WI38 (cell line): ENCODE data around the gene SLC25A30.
"Not testable (repeated sequence)": the region's sequence is repeated elsewhere in the genome, so short reads cannot be mapped to it uniquely, and the experiment has no call there.

ENCODE experiments used
- H3K4me3 ChIP-seq: 2 replicates; pipeline ENCODE4 v1.5.1; 2011; ENCODE audit warnings: low read depth, mild to moderate bottlenecking, control low read depth, low read length
- CTCF ChIP-seq: IDR thresholded peaks from 2 replicates; pipeline ENCODE4 v1.5.1; 2012; ENCODE audit warnings: low read depth, mild to moderate bottlenecking, control low read depth, low read length

Gene SLC25A30

GRCh38 chr13:45388664-45389063 is 29.5 kb downstream of the SLC25A30 start:
- H3K4me3 ChIP-seq, result no peak overlapping the region
- TF ChIP-seq CTCF, result no peak

- H3K4me3 ChIP-seq, result not testable (repeated sequence)
These were observed 31.1 kb downstream of the SLC25A30 start for GRCh38 chr13:45386892-45387575.

DNA sequence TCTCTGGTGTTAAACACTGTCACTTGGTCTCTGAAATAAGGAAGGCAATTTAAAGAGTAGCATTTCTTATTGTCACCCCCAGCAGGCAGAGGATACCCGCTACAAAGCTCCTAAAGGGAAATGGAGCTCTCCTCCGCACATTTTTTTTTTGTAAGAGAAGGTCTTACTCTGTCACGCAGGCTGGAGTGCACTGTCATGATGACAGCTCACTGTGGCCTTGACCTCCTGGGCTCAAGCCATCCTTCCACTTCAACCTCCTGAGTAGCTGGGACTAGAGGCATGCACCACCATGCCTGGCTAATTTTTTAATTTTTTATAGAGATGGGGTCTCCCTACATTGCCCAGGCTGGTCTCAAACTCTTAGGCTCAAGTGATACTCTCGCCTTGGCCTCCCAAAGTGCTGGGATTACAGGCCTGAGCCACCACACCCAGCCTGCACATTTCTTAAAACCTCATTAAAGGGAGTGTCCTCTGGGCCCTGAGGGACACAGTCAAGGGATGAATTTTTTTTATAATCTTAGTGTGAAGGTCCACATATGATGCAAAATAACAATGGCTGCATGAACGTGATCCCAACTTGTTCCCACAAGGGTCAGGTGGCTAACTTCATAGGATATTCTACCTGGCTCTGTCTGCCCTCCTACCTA is 32.1 kb downstream of the SLC25A30 start:
- no peak overlapping the region for H3K4me3 ChIP-seq
- no peak for TF ChIP-seq CTCF

GRCh38 chr13:45385320-45385719 is 32.9 kb downstream of the SLC25A30 start:
- no peak for TF ChIP-seq CTCF
- no peak overlapping the region for H3K4me3 ChIP-seq

DNA sequence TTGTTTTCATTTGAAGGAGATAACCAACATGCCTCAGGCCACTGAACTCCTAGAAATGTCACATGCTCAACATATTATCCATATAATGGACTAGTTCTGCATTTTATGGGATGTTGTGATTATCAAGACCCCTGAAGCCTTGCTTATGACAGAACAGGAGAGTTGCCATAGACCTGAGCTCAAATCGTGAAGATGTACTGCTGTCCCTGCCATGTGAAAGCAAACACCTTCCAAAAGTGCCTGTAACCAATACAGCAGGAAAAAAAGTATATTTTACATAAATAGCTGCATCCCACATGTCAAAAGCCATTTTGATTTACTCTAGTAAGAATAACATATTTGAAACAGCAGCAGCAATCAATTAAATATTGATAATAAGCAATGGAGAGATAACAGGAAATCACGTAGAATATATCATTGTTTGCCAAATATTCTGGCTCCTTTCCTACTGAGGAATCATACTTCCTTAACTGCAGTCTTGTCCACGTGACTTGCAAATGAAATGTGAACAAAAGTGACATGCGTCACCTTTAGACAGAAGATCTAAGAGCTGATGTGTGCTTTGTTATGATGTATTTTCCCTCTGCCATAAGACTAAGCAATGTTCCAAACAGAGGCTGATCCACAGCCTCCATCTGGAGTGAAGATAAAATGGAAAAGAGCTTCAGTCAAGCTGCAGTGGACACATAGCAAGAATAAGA is 33.5 kb downstream of the SLC25A30 start:
- no peak for TF ChIP-seq CTCF
- no peak overlapping the region for H3K4me3 ChIP-seq

DNA sequence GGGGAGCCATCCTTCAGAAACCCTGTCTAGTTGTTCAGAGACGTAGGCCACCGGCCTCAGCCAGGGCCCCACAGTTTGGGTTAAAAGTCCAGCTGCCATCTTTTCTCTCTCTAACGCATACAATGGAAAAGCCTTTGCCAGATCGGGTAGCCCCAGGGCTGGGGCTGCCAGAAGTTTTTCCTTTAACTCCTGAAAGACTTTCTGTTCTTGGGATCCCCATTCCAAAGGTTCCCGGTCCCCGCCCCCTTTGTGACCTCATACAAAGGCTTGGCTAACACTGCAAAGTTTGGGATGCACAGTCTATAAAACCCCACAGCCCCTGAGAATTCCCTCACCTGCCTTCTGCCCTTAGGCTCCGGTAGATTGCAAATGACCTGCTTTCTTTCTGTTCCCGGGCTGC is 35.4 kb downstream of the SLC25A30 start:
- not testable (repeated sequence) for H3K4me3 ChIP-seq

DNA sequence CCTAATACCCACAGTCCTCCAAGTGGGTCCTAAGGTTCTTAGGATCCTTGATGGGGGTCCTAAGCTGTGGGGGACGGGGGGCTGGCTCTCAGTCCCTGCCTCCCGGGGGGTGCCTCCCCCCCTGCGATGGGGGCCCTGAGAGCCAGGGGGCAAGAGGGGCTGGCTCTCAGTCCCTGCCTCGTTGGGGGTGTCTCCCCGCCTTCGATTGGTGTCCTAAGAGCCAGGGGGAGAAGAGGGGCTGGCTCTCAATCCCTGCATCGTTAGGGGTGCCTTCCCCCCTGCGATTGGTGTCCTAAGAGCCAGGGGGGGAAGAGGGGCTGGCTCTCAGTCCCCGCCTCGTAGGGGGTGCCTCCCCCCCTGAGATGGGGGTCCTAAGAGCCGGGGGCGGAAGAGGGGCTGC is 37.0 kb downstream of the SLC25A30 start:
- no peak overlapping the region for H3K4me3 ChIP-seq
- TF ChIP-seq CTCF, result no peak

GRCh38 chr13:45380708-45381107 is 37.5 kb downstream of the SLC25A30 start:
- H3K4me3 ChIP-seq, result not testable (repeated sequence)

DNA sequence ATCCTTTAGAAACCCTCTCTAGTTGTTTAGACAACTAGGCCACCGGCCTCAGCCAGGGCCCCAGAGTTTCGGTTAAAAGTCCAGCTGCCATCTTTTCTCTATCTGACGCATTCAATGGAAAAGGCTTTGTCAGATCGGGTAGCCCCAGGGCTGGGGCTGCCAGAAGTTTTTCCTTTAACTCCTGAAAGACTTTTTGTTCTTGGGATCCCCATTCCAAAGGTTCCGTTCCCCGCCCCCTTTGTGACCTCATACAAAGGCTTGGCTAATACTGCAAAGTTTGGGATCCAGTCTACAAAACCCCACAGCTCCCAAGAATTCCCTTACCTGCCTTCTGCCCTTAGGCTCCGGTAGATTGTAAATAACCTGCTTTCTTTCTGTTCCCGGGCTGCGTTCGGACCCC is 38.7 kb downstream of the SLC25A30 start:
- H3K4me3 ChIP-seq, result not testable (repeated sequence)

DNA sequence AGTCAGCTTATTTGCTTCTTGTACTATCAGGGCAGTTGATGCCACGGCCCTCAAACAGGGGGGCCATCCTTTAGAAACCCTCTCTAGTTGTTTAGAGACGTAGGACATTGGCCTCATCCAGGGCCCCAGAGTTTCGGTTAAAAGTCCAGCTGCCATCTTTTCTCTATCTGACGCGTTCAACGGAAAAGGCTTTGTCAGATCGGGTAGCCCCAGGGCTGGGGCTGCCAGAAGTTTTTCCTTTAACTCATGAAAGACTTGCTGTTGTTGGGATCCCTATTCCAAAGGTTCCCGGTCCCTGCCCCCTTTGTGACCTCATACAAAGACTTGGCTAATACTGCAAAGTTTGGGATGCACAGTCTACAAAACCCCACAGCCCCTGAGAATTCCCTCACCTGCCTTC is 39.4 kb downstream of the SLC25A30 start:
- H3K4me3 ChIP-seq, result not testable (repeated sequence)

- not testable (repeated sequence) for H3K4me3 ChIP-seq
These were observed 40.9 kb downstream of the SLC25A30 start for GRCh38 chr13:45377314-45377713.

DNA sequence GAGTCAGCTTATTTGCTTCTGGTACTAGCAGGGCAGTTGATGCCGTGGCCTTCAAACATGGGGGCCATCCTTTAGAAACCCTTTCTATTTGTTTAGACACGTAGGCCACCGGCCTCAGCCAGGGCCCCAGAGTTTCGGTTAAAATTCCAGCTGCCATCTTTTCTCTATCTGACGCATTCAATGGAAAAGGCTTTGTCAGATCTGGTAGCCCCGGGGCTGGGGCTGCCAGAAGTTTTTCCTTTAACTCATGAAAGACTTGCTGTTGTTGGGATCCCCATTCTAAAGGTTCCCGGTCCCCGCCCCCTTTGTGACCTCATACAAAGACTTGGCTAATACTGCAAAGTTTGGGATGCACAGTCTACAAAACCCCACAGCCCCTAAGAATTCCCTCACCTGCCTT is 41.5 kb downstream of the SLC25A30 start:
- H3K4me3 ChIP-seq, result not testable (repeated sequence)
